ENCODE measurements around the gene RPS19BP1. TPM values are rescaled to one million over a fixed set of nuclear protein-coding genes. Genes with fewer than 3 reads are reported as not detected.

Gene RPS19BP1
- total RNA-seq, 2 donors from 2014 or later: 84.1 to 122 TPM

- Mint-ChIP-seq H3K4me3 (no peak overlapping the region), H3K4me1 (ENCODE audit: low read depth in 2 of 2) (peaks cover 10 to 19% of the 10 kb centered on the region in 2 donors), H3K9me3 (peaks cover 7% of the 10 kb centered on the region), H3K27ac (no peak overlapping the region), H3K36me3 (no peaks in the 10 kb centered on the region), H3K27me3 (peaks cover 4 to 7% of the 10 kb centered on the region in 2 donors)
- ATAC-seq: no peak
- no peak for DNase-seq (ENCODE audit: low spot score)
Observed at GRCh38 chr22:39568278-39568981, 35.9 kb upstream of the RPS19BP1 start.

DNA sequence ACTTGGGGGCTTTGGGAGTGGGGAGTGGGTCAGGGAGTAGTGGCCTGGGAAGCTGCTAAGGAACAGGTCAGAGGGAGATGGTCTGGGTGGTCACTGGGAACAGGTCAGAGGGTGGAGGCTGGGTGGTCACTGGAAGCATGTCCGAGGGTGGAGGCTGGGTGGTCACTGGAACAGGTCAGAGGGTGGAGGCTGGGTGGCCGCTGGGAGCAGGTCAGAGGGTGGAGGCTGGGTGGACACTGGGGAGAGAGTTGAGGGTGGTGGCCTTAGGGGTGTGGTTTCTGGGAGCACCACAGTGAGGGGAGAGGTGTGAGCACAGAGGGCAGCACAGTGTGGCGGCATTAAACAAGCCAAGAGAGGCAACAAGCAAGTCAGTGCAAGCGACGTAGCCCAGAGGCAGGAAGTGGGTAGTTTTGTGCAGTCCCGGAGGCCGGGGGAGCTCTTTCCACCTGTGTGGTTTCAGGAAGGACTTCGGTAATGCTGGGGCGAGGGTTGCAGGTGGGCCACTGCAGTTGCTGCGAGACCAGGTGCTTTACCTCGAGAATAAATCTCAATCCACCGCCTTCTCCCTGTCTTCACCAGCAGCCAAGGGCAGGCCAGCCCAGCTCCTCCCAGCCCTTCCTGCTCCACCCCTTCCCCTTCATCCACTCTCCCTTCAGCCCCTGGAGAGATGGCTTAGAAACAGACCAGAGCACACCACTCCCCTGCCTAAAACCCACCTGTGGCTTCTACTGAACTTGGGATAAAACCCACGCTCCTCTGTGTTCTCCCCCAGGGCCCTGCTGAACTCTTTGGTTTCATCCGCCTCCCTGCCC, 34.8 kb upstream of the RPS19BP1 start:
- Mint-ChIP-seq H3K27ac (no peak overlapping the region), H3K36me3 (no peaks in the 10 kb centered on the region), H3K4me1 (ENCODE audit: low read depth in 2 of 2) (peaks cover 10 to 19% of the 10 kb centered on the region in 2 donors), H3K4me3 (no peak overlapping the region), H3K27me3 (peaks cover 4 to 7% of the 10 kb centered on the region in 2 donors), H3K9me3 (peaks cover 7% of the 10 kb centered on the region)
- ATAC-seq (peak; percentile 50 to 55), DNase-seq (ENCODE audit: low spot score) (no peak)

DNA sequence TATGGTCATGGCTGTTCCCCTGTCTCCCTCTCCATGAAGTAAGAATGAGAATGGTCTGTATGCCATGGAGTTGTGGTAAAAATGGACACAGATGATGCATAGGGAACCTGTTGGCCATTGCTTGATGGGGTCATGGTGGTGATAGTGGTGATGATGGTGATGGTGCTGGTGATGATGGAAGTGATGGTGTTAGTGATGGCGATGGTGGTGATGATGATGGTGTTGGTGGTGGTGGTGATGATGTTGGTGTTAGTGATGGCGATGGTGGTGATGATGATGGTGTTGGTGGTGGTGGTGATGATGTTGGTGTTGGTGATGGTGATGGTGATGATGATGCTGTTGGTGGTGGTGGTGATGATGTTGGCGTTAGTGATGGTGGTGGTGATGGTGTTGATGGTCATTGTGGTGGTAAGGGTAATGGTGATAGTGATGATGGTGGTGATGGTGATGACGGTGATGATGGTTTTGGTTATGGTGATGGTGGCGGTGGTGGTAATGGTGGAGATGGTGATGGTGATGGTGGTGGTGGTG, 32.9 kb upstream of the RPS19BP1 start:
- Mint-ChIP-seq H3K27ac (peak overlapping the region in 1 of 2 donors; percentile 3), H3K36me3 (no peaks in the 10 kb centered on the region), H3K9me3 (peaks cover 7% of the 10 kb centered on the region), H3K4me3 (no peak overlapping the region), H3K27me3 (peaks cover 0 to 3% of the 10 kb centered on the region in 2 donors), H3K4me1 (ENCODE audit: low read depth in 2 of 2) (peaks cover 10 to 16% of the 10 kb centered on the region in 2 donors)
- DNase-seq (ENCODE audit: low spot score) (no peak), ATAC-seq (no peak)

- no peak for DNase-seq (ENCODE audit: low spot score)
- H3K9me3 Mint-ChIP-seq: peaks cover 7% of the 10 kb centered on the region
- H3K36me3 Mint-ChIP-seq: no peaks in the 10 kb centered on the region
- H3K4me1 Mint-ChIP-seq (ENCODE audit: low read depth in 2 of 2): peaks cover 10 to 16% of the 10 kb centered on the region in 2 donors
- no peak overlapping the region for H3K4me3 Mint-ChIP-seq
- H3K27me3 Mint-ChIP-seq: peaks cover 0 to 6% of the 10 kb centered on the region in 2 donors
- ATAC-seq: no peak
- no peak overlapping the region for H3K27ac Mint-ChIP-seq
Observed at GRCh38 chr22:39563571-39564428, 31.3 kb upstream of the RPS19BP1 start.

DNA sequence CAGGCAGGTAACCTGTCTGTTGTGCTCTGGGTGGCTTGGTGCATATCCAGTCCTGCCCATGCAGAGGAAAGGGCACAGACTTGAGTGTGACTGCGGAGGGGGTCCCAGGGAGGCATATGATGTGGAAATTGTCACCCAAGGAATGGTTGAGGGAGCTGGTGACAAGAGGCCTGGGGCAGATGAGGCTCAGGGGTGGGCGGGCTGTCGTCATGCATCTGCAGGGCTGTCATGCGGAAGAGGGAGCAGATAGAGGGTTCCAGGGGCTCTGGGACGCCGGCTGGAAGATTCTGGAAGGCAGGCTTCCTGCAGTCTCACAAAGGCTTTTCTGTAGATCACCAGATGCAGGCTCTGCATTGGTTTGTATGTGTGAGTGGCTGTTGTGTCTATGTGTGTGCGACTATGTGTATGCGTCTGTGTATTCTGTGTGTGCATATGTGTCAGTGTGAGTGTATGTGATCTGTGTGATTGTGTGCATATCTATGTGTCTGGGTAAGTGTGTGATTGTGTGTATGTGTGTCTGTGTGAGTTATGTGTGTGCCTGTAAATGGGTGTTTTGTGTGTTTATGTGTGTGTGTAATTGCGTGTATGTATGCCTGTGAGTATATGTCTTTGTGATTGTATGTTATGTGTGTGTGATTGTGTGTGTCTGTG, 30.4 kb upstream of the RPS19BP1 start:
- Mint-ChIP-seq H3K27me3 (peaks cover 0 to 9% of the 10 kb centered on the region in 2 donors), H3K9me3 (peaks cover 7% of the 10 kb centered on the region), H3K27ac (no peak overlapping the region), H3K36me3 (no peaks in the 10 kb centered on the region), H3K4me3 (no peak overlapping the region), H3K4me1 (ENCODE audit: low read depth in 2 of 2) (peaks cover 9 to 13% of the 10 kb centered on the region in 2 donors)
- ATAC-seq: no peak
- DNase-seq (ENCODE audit: low spot score): no peak

DNA sequence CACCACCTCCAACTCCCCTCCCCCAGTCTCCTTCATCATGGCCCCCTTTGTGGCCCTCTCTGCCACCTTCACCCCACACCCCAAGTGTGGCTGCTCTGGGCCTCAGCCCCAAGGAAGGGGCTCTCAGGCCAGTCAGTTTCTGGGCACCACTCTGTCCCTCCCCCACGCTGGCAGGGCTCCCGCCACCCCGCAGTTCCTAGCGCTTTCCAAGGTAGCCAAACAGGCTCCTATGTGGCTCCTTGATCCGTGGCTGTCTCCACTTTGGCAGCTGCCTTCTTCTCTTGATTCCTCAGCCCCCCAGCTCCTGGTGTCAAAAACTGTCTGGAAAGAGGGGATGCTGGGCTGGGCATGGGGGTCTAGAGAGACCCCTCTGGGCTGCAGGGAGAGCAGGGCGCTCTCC, 27.6 kb upstream of the RPS19BP1 start:
- Mint-ChIP-seq H3K27me3 (peaks cover 19 to 22% of the 10 kb centered on the region in 2 donors), H3K36me3 (no peaks in the 10 kb centered on the region), H3K4me1 (ENCODE audit: low read depth in 2 of 2) (peaks cover under 1 to 4% of the 10 kb centered on the region in 2 donors), H3K27ac (no peak overlapping the region), H3K4me3 (no peak overlapping the region), H3K9me3 (no peaks in the 10 kb centered on the region)
- no peak for DNase-seq (ENCODE audit: low spot score)
- ATAC-seq: no peak

GRCh38 chr22:39559456-39560105, 27.0 kb upstream of the RPS19BP1 start:
- ATAC-seq: no peak
- Mint-ChIP-seq H3K9me3 (no peaks in the 10 kb centered on the region), H3K4me1 (ENCODE audit: low read depth in 2 of 2) (peaks cover 0 to 4% of the 10 kb centered on the region in 2 donors), H3K27ac (no peak overlapping the region), H3K4me3 (no peak overlapping the region), H3K27me3 (peaks cover 19 to 22% of the 10 kb centered on the region in 2 donors), H3K36me3 (no peaks in the 10 kb centered on the region)
- DNase-seq (ENCODE audit: low spot score): no peak

DNA sequence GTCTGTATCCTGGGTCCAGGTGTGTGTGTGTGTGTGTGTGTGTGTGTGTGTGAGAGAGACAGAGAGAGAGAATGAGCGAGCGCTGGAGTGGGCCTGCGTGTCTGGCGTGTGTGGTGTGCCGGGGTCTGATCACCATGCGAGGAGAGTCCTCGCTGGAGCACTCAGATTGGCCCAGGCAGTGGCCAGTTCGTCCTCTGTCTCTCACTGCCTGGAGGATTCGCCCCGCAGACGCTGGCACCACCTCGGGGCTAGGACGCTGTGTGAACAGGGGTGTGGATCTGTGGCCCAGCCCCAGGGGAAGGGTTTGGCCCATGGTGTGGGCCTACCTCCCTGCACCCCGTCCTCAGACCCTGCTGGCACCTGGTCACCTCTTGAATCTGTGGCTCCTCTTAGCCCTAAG, 26.4 kb upstream of the RPS19BP1 start:
- H3K9me3 Mint-ChIP-seq: no peaks in the 10 kb centered on the region
- peaks cover 19 to 22% of the 10 kb centered on the region in 2 donors for H3K27me3 Mint-ChIP-seq
- H3K27ac Mint-ChIP-seq: no peak overlapping the region
- peak in 1 of 2 donors; percentile 7 for ATAC-seq
- no peak for DNase-seq (ENCODE audit: low spot score)
- H3K4me1 Mint-ChIP-seq (ENCODE audit: low read depth in 2 of 2): peaks cover 0 to 4% of the 10 kb centered on the region in 2 donors
- H3K4me3 Mint-ChIP-seq: no peak overlapping the region
- H3K36me3 Mint-ChIP-seq: no peaks in the 10 kb centered on the region

GRCh38 chr22:39558254-39558727, 25.7 kb upstream of the RPS19BP1 start:
- H3K4me1 Mint-ChIP-seq (ENCODE audit: low read depth in 2 of 2): peaks cover 0 to 4% of the 10 kb centered on the region in 2 donors
- H3K36me3 Mint-ChIP-seq: no peaks in the 10 kb centered on the region
- peaks cover 20 to 22% of the 10 kb centered on the region in 2 donors for H3K27me3 Mint-ChIP-seq
- H3K27ac Mint-ChIP-seq: no peak overlapping the region
- H3K9me3 Mint-ChIP-seq: no peaks in the 10 kb centered on the region
- DNase-seq (ENCODE audit: low spot score) (no peak), ATAC-seq (no peak)
- H3K4me3 Mint-ChIP-seq: no peak overlapping the region

DNA sequence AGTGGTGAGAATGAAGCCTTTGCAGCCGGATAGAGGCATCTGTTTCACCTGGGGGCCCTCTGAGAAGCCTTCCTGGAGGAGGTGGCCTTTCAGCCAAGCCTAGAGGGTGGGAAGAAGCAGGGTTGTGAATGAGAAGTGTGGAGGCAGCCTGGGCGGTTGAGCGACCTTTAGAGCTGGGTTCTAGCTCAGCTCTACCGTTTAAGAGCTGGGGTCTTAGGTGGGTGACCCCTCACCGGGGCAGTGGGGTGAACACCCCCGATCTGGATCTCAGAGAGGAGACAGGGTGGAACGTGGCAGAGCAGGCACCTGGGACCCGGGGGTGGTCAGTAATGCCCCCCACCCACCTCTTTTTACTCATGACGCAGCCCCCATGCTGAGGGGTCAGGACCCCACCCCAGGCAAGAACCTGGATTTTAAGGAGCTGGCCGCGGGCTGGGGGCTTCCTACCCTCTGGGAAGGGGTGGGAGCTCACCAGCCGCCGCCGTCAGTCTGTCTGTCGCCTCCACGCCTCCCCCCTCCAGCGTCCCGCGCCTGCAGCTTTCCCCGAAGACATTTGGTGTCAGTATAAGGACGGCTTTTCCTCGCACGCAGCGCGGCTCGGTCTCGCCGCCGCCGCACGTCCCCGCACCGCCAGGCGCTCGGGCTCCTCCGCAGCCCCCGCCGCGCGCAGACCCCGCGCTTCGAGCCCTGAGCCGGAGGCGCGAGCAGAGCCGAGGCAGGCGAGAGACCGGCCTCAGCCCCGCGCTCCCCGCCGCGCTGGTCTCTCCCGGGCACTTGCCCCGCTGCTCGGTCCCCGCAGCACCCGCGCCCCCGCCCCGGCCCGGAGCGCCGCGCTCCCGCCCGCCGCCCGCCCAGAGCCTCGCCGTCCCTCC, 24.7 kb upstream of the RPS19BP1 start:
- Mint-ChIP-seq H3K4me1 (ENCODE audit: low read depth in 2 of 2) (peaks cover 0 to 4% of the 10 kb centered on the region in 2 donors), H3K36me3 (no peaks in the 10 kb centered on the region), H3K27me3 (peaks cover 29 to 30% of the 10 kb centered on the region in 2 donors), H3K9me3 (no peaks in the 10 kb centered on the region), H3K4me3 (peak overlapping the region; percentile 30), H3K27ac (no peak overlapping the region)
- DNase-seq (ENCODE audit: low spot score) (no peak), ATAC-seq (no peak)

GRCh38 chr22:39554151-39554550, 21.6 kb upstream of the RPS19BP1 start:
- H3K4me3 Mint-ChIP-seq: no peak overlapping the region
- no peak for ATAC-seq
- H3K27me3 Mint-ChIP-seq: peaks cover 35 to 46% of the 10 kb centered on the region in 2 donors
- H3K36me3 Mint-ChIP-seq: no peaks in the 10 kb centered on the region
- H3K4me1 Mint-ChIP-seq (ENCODE audit: low read depth in 2 of 2): peaks cover 0 to 4% of the 10 kb centered on the region in 2 donors
- no peak for DNase-seq (ENCODE audit: low spot score)
- H3K9me3 Mint-ChIP-seq: no peaks in the 10 kb centered on the region
- no peak overlapping the region for H3K27ac Mint-ChIP-seq

DNA sequence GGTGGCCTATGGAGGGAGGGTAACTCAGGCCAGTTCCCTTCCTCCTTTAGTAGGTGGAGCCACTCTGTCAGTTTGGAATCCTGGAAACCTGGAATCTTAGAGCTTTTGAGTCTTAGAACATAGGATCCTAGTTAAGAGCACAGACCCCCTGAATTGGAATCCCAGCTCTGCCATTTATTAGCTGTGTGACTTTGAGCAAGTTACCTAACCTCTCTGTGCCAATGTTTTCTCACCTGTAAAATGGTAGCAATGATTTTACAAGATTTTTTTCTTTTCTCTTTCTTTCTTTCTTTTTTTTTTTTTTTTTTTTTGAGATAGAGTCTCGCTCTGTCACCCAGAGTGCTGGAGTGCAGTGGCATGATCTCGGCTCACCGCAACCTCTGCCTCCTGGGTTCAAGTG, 20.9 kb upstream of the RPS19BP1 start:
- DNase-seq (ENCODE audit: low spot score): no peak
- peaks cover 0 to 4% of the 10 kb centered on the region in 2 donors for H3K4me1 Mint-ChIP-seq (ENCODE audit: low read depth in 2 of 2)
- no peak overlapping the region for H3K27ac Mint-ChIP-seq
- no peak overlapping the region for H3K4me3 Mint-ChIP-seq
- ATAC-seq: no peak
- no peaks in the 10 kb centered on the region for H3K36me3 Mint-ChIP-seq
- H3K27me3 Mint-ChIP-seq: peaks cover 31 to 46% of the 10 kb centered on the region in 2 donors
- no peaks in the 10 kb centered on the region for H3K9me3 Mint-ChIP-seq

Measured in natural killer cell treated with Interleukin-12 subunit alpha and Interleukin-12 subunit beta and Interleukin-15 and Interleukin-18, amount 100 ng/mL, for 72 hours (primary cell).